AG04449 (cell line): Measurements from ENCODE around the gene PIR.

Source experiments
- CTCF ChIA-PET: fragments of 350-600 bp; formaldehyde crosslinking; extraction: SDS; loops from one replicate; lab custom pipeline; 2021; ENCODE audit warnings: antibody characterized with exemption; lab: Yijun Ruan, JAX
- POLR2A ChIA-PET: fragments of 400-600, 350-600 bp; formaldehyde crosslinking; extraction: SDS; loops from one replicate; lab custom pipeline; 2020; ENCODE audit warnings: antibody characterized with exemption, inconsistent platforms; lab: Yijun Ruan, JAX
- DNase-seq: peaks from one replicate; pipeline ENCODE4 v3.0.0-alpha.2; 2010; ENCODE audit warnings: low read depth, low spot score
- H3K4me3 ChIP-seq: 2 replicates; pipeline ENCODE4 v1.5.1; 2011; ENCODE audit warnings: low read depth, mild to moderate bottlenecking, control low read depth, low read length
- TF ChIP-seq, protein P1 (sequence below): IDR thresholded peaks from one replicate; pipeline ENCODE4 v1.5.1; 2011; ENCODE audit warnings: mild to moderate bottlenecking, moderate library complexity, low read length, control low read depth, inconsistent platforms; ENCODE audit not compliant: insufficient read depth; ENCODE audit errors: missing control alignments

PIR gene

DNA sequence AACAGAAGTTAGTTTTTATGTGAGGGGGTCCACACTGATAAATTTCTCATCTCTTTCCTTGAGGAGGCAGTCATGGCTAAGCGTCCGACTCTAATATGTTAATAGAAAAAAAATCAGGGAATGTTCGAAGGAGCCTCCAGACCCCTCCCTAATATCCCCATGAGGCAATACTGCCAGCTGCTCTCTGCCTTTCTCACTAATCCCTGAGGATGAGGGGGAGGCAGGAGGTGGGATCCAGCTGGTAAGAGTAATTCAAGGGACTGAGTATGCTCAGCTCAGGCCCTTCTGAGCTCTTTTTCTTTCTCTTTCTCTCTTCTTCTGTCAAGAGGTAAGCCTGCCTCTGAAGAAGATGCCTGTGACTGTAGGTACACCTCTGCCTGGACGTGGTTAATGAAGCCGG lies 51.7 kb downstream of the PIR start:
- no peak overlapping the region for H3K4me3 ChIP-seq
- DNase-seq: no peak
- TF ChIP-seq, protein P1, sequence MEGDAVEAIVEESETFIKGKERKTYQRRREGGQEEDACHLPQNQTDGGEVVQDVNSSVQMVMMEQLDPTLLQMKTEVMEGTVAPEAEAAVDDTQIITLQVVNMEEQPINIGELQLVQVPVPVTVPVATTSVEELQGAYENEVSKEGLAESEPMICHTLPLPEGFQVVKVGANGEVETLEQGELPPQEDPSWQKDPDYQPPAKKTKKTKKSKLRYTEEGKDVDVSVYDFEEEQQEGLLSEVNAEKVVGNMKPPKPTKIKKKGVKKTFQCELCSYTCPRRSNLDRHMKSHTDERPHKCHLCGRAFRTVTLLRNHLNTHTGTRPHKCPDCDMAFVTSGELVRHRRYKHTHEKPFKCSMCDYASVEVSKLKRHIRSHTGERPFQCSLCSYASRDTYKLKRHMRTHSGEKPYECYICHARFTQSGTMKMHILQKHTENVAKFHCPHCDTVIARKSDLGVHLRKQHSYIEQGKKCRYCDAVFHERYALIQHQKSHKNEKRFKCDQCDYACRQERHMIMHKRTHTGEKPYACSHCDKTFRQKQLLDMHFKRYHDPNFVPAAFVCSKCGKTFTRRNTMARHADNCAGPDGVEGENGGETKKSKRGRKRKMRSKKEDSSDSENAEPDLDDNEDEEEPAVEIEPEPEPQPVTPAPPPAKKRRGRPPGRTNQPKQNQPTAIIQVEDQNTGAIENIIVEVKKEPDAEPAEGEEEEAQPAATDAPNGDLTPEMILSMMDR: no peak
- ChIA-PET POLR2A (no interaction called here), CTCF (no interaction called here)

DNA sequence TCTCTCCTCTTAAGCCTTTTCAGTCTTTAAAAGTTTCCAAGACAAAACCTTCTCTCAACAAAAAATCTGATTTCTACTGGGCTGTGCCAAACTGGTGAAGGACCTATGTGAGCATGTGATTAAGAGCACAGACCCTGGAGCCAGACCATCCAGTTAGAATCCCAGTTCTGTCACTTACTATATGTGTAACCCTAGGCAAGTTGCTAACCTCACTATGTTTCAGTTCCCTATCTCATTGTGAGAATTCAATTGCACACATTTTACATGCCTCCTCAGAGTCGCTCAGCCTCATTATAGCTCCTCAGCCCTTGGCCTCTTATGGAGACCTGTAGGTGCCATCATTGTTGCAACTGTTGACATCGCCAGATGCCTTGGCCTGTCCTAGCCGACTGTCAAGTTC lies 54.8 kb downstream of the PIR start:
- CTCF ChIA-PET: no interaction called here

DNA sequence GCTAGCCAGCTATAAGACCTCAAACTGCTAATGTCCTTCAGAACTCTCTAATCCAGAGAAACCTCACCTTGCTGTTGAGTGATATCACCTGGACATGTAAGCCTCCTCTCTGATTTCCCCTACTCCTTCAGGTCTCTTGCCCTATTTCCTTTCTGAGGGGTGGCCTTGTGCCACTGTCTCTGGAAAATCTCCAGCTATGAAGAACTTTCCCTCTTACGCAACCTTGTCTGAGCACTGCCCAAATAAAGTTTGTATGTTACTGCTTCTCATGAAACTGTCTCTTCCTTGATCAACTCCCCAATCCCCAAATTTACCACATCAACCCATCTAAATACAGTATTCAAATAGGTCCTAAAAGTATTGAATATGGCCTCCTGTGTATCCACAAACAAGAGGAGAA lies 55.4 kb downstream of the PIR start:
- no peak for DNase-seq
- ChIA-PET POLR2A (no interaction called here), CTCF (interaction anchor here (1.3 kb wide), 1 partner anchor 88 kb away, joined by 3 read pairs; no protein-coding TSS in a partner anchor)
- H3K4me3 ChIP-seq: no peak overlapping the region
- TF ChIP-seq, protein P1: no peak

More for the DNA sequence above, 54.8 kb downstream of the PIR start:
- H3K4me3 ChIP-seq: no peak overlapping the region
- DNase-seq: no peak
- TF ChIP-seq, protein P1: no peak
- POLR2A ChIA-PET: no interaction called here

DNA sequence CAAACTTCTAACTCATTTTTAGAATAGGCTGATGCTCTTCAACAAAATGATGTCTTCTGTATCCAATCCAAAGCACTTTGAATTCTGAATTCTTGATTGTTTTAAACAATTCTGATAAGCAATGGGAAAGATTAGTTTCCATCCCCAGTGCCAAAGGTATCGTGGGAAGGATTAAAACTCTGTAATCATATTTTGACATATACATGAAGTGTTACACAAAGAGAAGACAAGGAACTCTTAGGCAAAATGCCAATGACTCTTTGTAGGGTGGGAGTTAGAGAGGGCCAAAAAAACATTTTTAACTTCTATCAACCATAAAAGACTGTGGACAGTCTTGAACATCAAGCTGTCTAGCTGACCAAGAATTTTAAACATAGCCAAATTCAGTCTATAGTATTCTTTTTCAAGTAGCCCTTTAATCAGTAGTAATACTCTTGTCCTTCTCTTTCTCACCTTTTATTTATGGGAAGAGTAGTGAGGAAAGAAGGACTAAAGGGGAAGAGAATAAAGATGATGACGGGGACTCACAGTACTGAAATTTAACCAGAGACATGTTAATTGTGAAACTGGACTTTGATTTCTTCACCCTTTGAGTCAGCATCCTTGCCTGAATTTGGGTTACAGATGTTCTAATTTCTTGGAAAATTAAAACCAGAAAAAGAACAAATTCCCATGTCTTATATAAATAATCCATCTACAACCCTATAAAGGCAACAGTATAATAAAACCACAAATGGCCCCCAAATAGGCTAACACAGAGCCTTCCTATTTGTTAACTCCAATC lies 57.1 kb downstream of the PIR start:
- TF ChIP-seq, protein P1: no peak
- no peak overlapping the region for H3K4me3 ChIP-seq
- no peak for DNase-seq
- CTCF ChIA-PET: no interaction called here
- POLR2A ChIA-PET: no interaction called here

DNA sequence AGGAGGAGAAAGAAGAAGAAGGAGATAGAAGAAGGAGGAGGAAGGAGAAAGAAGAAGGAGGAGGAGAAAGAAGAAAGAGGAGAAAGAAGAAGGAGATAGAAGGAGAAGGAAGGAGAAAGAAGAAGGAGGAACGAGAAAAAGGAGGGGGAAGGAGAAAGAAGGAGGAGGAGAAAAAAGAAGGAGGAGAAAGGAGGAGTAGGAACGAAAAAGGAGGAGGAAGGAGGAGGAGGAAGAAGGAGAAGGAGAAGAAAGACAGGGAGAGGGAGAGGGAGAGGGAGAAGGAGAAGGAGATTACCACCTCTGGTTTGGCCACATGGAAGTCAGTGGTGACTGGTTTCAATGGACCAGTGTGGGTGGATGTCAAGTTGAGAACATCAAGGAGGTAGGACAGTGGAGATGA lies 58.9 kb downstream of the PIR start:
- CTCF ChIA-PET: no interaction called here
- POLR2A ChIA-PET: no interaction called here
- TF ChIP-seq, protein P1: no peak
- no peak overlapping the region for H3K4me3 ChIP-seq
- no peak for DNase-seq

DNA sequence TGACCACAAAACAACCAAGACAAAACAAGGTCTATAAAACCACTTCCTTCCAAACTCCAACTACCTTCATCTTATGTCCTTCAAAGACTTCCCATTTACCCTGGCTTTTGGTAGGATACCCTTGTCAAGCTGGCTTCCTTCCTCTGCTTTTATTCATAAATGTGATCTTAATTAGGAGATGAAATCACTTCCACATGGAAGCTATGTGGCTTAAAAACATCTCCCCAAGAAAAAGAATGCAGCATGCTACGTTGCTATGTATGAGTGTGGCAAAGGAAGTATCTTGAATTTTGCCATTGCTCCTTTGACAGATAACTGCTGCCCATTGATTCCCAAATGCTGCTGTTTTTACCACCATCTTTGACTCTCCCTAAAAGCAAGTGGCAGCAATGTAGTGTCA lies 62.5 kb downstream of the PIR start:
- no peak for DNase-seq
- ChIA-PET CTCF (no interaction called here), POLR2A (no interaction called here)
- H3K4me3 ChIP-seq: no peak overlapping the region
- TF ChIP-seq, protein P1: no peak
